Measurements from ENCODE around the gene SETD2.

SETD2 gene

DNA sequence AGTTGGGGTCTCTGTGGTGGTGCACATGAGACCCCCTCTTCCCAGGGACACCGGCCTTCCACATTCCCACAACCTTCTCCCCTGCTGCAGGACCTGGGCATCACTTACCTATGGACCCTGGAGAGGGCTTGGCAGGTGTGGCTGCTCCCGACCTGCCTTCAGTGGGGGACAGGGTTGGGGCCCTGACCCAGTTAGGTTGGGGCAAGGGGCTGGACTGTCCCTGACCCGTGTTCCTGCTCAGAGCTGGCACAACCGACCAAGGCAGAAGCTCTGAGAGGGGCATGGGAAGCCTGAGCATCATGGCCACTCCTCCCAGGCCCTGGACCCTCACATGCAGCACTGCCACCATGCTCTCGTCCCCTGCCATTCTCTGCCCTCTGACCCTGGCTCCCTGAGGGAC lies 178.3 kb downstream of the SETD2 start:
- DNase-seq (ENCODE audit: low read depth in 2 of 2), result no peak

DNA sequence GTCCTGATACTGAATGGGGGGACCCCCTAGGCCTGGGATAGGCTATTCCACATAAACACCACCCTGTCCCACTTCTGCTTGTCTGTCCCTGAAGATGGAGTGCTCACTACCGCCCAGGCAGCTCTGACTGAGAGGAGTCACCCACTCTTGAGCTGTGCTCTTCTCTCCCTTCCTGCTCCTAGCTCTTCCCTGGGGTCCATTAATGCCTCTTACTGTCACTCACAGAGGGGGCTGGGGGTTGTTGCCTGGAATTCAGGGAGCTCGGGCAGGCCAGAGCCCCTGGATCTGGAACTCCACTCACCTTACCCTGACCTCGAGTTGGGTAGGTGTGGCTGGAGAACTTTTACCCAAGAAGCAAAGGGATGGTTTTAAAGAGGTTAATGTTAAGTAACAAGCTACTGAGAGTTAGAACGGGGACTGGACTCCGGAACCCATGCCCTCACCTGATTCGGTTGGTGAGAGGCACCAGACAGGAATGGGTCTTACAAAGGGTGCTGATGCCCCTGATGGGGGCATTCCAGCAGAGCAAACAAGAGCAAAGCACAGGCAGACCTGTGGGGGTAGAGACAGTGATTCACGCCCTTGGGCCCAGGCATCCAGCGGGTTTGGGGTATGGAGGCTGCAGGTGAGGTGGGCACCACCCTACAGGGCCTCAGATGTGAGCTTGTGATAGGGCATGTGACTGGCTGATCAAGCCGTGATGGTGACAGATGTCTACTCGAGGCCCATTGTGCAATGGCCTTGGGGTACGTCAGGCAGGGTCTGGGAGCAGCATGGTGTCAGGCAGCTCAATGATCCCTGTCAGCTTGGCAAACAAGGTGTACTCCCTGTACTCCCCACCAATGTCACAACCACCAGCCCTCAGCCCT lies 179.1 kb downstream of the SETD2 start:
- no peak for DNase-seq (ENCODE audit: low read depth in 2 of 2)

DNA sequence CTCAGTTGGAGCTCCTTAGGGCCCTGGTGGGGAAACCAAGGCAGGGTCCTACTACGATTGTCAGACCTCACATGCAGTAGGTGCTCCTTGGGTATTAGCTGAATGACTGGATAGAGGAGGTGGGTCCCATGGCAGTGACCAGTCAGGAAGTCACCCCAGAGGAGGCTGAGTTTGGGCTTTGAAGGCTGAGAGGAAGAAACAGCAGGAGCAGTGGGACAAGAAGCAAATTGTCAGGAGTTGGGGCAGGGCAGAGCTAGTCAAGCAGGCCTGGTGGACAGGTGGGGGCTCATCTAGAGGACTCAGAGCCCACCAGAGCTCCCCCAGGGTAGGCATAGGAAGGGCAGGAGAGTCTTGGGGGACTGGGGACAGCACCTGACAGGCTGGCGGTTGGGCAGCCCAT lies 181.4 kb downstream of the SETD2 start:
- DNase-seq (ENCODE audit: low read depth in 2 of 2), result no peak

DNA sequence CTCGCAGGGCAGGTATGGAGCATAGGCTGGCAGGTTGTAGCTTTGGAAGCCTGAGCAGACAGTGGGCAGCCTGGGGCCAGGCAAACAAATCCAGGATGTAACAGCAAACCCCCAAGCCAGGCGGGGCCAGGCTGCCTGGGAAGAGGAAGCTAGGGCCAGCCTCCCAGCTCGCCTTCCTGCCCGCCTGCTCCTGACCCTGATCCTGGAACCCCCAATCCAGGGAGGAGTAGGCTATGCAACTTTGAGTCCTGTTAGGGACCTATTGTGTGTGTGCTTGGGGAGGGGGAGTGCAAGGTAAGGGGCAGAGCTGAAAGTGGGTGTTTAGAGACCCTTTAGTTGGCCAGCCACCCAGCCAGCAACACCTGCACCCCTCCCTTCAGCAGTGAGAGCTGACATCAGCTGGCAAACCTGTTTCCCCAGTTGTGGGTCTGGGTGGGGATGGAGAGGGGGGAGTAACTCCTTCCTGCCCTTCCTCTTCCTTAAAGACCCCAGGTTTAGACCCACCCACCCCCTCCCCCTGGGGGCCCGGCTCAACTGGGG lies 181.9 kb downstream of the SETD2 start:
- no peak for DNase-seq (ENCODE audit: low read depth in 2 of 2)

DNA sequence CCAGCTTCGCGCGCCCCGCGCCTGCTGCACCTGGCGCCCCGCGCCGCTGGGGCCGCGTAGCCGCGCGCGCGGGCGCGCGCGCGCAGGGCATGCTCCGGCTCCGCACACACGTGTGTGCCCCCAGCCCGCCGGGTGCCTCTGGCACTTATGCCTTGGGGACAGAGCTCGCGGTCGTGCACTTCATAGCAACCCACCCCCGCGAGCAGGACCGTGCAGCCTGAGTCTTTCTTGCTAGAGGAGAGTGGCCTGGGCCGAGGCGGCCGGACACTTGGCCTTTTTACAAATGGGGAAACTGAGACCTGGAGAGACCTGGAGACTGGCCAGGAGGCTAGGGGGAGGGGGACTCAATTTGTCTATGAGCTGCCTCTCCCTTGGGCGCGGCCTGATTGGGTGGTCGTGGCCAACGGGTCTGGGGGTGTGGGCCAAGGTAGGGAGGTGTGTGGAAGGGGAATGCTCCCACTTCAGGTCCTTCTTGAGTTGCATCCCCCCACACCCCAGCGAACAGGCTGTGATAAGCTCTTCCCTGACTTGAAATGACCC lies 183.9 kb downstream of the SETD2 start:
- no peak for DNase-seq (ENCODE audit: low read depth in 2 of 2)

DNA sequence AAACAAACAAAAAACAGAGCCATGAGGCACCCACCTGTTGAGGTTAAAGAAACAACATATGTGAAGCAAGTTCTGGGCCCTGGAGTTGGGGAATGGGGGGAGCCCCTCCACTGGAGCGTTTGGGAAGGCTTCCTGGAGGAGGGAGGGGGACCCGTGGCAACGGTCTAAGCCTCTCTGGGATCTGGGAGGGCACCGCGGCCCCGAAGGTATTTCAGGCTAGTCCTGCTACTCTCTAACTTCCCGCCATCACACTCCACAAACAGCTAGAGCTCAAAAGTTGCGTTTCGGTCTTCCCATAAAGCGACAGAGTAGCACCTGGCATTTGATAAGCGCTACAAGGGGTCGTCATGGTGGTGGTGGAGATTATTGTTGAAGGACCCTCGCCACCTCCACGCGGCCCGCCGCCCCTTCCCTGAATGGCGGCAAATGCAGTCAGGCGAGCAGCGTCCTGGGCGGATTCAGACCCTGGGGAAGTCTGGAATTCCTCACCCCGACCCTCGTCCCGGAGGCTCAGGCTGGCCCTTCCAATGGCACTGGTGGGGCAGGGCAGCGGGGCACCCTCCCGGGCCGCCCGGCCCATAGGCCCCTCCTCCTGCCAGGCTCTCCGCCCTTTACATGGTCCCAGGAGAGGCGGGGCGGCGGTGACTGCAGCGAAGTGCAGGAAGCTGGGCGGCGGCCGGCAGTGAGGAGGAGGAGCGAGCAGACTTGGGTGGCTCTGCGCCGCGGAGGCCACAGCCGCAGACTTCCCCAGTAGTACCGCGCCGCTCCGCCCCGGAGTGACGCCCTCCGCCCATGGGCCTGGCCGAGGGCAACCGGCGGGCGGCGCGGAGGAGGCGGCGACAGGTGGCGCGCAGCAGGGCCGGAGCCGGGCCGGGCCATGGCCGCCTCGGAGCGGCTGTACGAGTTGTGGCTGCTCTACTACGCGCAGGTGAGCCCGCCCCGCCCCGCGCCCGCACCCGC lies 184.6 kb downstream of the SETD2 start, which contains the start of gene NBEAL2:
Gene NBEAL2, plus strand, starts transcription at position 682 of the 960 bp plus-strand sequence. Its CDS starts 196 bp downstream, at position 878.
- DNase-seq (ENCODE audit: low read depth in 2 of 2), result peak; percentile 94 to 96

DNA sequence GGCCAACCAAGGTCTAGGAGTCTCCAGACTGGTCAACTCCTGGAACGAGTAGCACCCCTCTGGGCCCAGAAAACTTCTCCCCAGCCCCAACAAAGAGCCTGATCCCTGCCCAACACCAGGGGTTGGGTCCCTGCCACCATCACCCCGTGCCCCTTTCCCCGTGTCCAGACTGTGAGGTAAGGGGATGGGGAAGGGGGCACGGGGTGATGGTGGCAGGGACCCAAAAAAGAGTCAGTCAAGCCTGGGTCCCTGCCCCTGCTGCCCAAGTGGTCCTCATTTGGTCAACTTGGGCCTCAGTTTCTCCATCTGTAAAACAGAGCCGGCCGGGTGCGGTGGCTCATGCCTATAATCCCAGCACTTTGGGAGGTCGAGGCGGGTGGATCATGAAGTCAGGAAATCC lies 185.5 kb downstream of the SETD2 start:
- DNase-seq (ENCODE audit: low read depth in 2 of 2), result no peak

DNA sequence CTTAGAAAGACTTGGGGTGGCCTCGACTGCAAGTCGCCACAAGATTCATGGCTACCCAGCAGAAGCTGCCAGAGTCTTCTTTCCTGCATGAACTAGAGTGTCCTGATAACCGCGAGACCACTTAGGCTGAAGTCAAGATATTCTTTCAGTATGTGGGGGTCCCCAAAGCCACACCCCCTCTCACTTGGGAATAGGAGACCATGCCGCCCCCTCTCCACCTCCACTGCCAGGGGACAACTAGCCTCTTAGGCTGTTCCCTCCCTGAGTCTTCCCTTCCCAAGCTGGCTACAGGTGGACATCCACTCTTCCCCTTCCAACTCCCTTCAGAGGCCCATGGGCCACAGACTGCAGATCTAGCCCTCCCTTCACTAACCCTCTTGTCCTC lies 186.1 kb downstream of the SETD2 start:
- DNase-seq (ENCODE audit: low read depth in 2 of 2), result no peak

DNA sequence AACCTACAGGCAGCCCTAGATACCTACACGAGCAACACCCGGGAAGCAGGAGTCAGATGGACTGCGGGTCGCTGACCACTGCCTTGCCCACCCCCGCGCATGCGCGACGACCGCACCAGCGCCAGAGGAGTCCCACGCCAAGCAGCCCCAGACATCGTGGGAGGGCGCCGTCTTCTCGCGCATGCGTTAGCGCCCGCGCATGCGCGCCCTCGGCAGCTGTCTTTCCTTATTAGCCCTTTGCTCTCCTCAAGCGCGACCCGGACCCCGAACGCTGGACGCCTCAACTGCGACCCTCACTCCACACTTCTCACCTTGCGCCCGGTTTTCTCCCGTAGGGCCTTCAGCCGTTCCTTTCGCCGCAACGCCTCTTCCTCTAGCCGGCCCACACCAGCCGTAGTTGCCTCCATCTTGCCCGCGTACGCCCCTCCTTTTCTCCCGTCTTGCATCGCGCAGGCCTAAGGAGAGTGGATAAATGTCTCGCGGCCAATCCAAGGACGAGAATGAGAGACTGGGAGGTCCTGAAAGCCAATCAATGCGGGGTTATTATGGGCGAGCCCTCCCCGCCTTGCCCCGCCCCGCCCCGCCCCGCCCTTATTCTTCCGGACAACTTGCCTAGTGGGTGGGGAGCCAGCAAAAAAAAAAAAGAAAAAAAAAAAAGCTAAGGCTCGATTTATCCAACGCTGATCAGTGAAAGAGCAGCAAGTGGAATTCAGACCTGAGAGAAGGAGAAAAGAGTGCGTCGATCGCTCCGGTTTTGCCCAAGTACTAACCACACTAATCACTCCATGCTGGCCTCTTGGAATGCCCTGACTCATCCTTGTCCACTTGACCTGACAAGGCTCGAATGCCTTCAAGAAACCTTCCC lies 187.4 kb downstream of the SETD2 start, which contains the start of gene CCDC12:
Gene CCDC12, minus strand, starts transcription at position 420 of the 865 bp plus-strand sequence. Its CDS starts 13 bp downstream, at position 407.
- peak; percentile 89 for DNase-seq (ENCODE audit: low read depth in 2 of 2)

DNA sequence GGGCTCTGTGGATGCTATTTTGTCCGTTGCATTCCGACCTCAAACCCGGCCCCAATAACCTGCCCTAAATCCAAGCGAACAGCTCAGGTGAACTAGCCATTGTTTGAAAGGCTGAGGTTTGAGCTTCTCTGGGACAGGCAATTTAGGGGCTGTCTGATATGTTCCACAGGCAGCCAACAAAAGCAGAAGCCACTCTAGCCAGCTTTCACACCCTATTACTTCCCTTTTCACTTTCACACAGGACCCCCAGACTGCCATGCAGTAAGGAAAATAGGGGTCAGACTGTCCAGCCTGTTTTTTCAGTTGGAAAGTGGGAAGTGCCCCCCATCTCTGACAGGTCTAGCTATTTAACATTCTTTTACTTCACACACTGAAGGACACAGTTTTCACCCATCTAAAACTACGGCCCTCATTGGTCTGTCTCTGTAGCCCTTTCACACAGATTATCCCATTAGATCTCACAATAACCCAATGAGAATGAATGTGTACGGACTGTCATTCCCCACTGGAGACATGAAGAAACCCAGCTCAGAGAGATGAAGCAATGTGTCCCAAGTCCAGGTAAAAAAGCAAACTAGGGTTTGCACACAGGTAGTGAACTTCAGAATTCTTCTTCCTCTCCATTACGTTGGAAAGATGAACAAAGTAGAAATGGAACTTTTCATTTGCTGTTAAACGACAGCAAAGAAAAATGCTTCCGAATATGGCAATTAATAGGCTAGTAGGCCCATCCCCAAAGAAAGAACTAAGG lies 189.3 kb downstream of the SETD2 start:
- no peak for DNase-seq (ENCODE audit: low read depth in 2 of 2)

DNA sequence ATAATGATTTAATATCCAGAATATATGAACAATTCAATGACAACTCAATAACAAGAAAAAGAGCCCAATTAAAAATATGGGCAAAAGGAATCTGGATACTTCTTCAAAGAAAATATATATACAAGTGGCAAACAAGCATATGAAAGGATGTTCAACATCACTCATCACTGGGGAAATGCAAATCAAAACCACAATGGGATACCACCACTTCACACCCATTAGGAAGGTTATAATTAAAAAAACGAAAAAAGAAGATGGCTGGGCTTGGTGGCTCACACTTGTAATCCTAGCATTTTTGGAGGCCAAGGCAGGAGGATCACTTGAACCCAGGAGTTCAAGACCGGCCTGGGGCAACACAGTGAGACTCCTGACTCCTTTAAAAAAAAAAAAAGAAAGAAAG lies 191.5 kb downstream of the SETD2 start:
- no peak for DNase-seq (ENCODE audit: low read depth in 2 of 2)

DNA sequence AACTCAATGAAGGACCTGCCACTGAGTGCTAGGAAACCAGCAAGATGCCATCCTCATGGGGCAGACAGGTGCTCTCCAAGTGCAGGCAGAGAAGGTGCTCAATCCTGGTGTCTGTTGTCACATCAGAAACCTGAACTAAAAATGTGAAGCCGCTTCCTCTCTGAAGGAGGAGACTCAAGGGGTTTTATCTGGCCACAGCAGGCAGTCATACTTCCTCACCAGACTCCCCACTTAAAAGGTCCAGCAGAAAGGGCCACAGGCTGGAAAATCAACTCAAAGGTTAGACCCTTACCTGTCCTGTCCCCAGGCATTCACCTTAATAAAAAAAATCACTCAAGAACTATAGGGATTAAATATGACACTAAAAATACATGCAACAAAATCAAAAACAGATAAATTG lies 192.2 kb downstream of the SETD2 start:
- DNase-seq (ENCODE audit: low read depth in 2 of 2), result no peak

DNA sequence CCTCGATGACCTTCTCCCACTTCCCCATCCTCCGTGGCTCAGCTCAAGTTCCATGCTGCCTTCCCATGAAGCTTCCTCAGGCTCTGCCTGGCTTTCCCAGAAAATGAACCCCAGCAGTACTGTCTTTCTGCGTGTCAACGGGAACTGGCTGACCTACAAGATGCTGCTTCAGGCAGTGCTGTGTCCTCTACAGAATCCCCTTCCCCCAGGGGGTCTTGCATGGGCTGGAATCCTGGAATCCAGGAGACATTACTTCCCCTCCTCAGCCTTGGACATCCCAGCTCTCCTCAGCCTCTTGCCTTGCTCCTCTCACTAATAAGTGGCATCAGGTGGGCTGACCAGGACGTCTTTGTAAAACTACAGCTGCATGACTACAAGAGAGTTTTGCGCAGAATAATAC lies 192.8 kb downstream of the SETD2 start:
- no peak for DNase-seq (ENCODE audit: low read depth in 2 of 2)

DNA sequence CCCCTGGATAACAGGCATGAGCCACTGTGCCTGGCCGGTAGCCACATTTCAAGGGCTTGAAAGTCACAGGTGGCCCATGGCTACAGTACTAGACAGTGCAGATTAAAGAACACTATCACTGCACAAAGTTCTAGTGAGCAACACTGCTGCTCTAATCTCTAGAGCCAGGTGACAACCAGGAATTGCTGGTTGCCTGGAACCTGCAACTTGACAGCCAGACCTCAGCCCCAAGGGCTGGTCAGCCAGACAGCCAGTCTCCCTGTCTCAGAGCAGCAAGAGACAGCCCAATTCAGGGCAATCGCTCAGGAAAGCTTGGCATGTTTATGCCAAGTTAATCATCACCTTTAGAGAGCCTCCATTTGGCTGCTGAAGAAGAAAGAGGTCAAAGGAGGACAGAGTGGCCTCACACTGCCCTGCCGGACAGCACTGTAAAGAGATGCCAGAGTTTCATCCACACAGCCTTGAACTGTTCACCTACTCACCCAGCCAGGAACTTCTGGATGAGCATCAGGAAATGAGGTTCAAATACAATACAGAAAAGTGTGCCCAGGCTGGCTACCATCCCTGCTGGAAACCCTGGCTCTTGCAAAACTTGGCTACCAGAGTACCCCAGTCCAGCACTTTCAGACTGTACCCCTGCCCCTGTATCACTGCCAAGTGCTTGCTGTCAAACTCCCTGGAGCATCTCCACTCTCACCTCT lies 193.4 kb downstream of the SETD2 start:
- no peak for DNase-seq (ENCODE audit: low read depth in 2 of 2)

DNA sequence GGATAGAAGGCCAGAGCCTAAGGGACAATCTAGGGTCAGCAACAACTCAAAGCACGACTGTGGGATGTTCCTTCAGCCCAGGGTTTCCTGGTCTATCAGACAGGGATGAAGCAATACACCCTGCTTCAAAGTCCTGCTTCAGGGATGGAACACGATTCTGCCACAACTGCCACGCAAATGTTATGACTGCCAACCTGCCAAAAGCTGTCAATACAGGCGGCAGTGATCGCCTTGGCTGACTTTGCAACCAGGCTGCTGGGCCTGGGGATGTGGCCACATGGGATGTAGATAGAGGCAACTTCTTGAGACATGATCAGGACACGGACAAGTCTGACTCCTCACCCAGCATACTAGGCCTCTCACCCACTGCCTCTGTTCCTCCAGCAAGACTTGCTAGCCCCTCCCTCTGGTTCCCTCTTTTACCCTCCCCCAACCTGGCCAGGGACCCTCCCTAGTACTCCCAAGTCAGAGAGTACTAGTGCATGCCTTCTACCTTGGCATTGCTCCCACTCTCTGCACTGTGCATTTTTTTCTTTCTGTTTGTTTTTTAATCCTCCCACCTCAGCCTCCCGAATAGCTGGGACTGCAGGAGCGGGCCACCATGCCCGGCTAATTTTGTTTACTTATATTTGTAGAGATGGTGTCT lies 195.0 kb downstream of the SETD2 start:
- no peak for DNase-seq (ENCODE audit: low read depth in 2 of 2)

DNA sequence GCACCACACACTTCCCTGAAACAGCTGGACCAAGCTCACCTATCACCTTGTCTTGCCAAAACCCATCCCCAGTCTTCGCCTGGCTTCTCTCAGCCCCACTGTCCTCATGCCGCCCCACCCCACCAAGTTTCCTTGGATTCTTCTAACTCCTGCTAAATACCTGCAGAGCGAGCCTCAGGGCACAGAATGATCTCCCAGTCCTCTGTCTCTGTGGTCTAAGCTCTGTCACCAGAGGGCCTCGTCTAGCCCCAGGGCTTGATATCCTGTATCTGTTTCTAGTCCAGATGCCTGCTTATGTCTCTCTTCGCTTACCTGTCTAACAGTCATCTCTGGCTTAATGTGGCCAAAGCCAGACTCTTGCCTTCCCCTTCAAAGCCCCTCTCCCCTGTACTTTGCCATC lies 197.1 kb downstream of the SETD2 start:
- DNase-seq (ENCODE audit: low read depth in 2 of 2), result no peak

All from stimulated activated CD4-positive, alpha-beta T cell treated with anti-CD3 and anti-CD28 coated beads, Interleukin-15, amount 100 ng/mL, for 48 hours (primary cell).